Renal cortical epithelial cell (primary cell): Measurements from ENCODE around the gene CCDC30. TPM values are rescaled to one million over a fixed set of nuclear protein-coding genes. Genes with fewer than 3 reads are reported as not detected.
"Not testable (repeated sequence)": the region's sequence is repeated elsewhere in the genome, so short reads cannot be mapped to it uniquely, and the experiment has no call there.

Source experiments
- DNase-seq: peaks from one replicate; pipeline ENCODE4 v3.0.0-alpha.2; 2011; ENCODE audit warnings: low read depth
- total RNA-seq: library from RNA; depleted of rRNA; stranded (reverse); fragments of >200 nt; gene quantifications from 2 replicates; pipeline ENCODE4 v1.2.3, GENCODE V29; 2014

CCDC30 gene
- total RNA-seq, 1 donor from 2014 or later, result 5.7 TPM

GRCh38 chr1:42529724-42530181 lies 66.7 kb downstream of the CCDC30 start:
- DNase-seq, result peak; percentile 89

- DNase-seq, result no peak
Measured at GRCh38 chr1:42531043-42531442, 68.0 kb downstream of the CCDC30 start.

GRCh38 chr1:42533101-42533863 lies 70.2 kb downstream of the CCDC30 start:
- no peak for DNase-seq

GRCh38 chr1:42541104-42541503 lies 78.0 kb downstream of the CCDC30 start:
- no peak for DNase-seq

- no peak for DNase-seq
Measured at GRCh38 chr1:42551180-42551579, 88.1 kb downstream of the CCDC30 start.

- no peak for DNase-seq
Measured at GRCh38 chr1:42551590-42551989, 88.5 kb downstream of the CCDC30 start.

GRCh38 chr1:42552636-42553035 lies 89.5 kb downstream of the CCDC30 start:
- DNase-seq, result no peak

GRCh38 chr1:42557230-42557851 lies 94.3 kb downstream of the CCDC30 start:
- DNase-seq, result no peak

- DNase-seq, result no peak
Measured at GRCh38 chr1:42567038-42567437, 104.0 kb downstream of the CCDC30 start.

- no peak for DNase-seq
Measured at GRCh38 chr1:42576935-42577334, 113.8 kb downstream of the CCDC30 start.

GRCh38 chr1:42586016-42586415 lies 122.9 kb downstream of the CCDC30 start:
- no peak for DNase-seq

- DNase-seq, result no peak
Measured at GRCh38 chr1:42587753-42588152, 124.7 kb downstream of the CCDC30 start.

- no peak for DNase-seq
Measured at GRCh38 chr1:42592811-42593210, 129.7 kb downstream of the CCDC30 start.

GRCh38 chr1:42593486-42594100 lies 130.5 kb downstream of the CCDC30 start:
- DNase-seq, result peak; percentile 25

GRCh38 chr1:42601472-42601871 lies 138.4 kb downstream of the CCDC30 start:
- DNase-seq, result no peak

- DNase-seq, result no peak
Measured at GRCh38 chr1:42613803-42614131, 150.7 kb downstream of the CCDC30 start.

GRCh38 chr1:42618866-42619265 lies 155.8 kb downstream of the CCDC30 start:
- DNase-seq, result no peak

GRCh38 chr1:42620307-42620706 lies 157.2 kb downstream of the CCDC30 start:
- DNase-seq, result no peak

GRCh38 chr1:42621180-42621579 lies 158.1 kb downstream of the CCDC30 start:
- DNase-seq, result not testable (repeated sequence)

GRCh38 chr1:42627205-42627604 lies 164.1 kb downstream of the CCDC30 start:
- DNase-seq, result not testable (repeated sequence)

- no peak for DNase-seq
Measured at GRCh38 chr1:42639116-42639515, 176.0 kb downstream of the CCDC30 start.

GRCh38 chr1:42646056-42646455 lies 183.0 kb downstream of the CCDC30 start:
- no peak for DNase-seq

- no peak for DNase-seq
Measured at GRCh38 chr1:42657201-42657600, 194.1 kb downstream of the CCDC30 start.
